ENCODE results near the gene LSAMP.

Gene LSAMP

DNA sequence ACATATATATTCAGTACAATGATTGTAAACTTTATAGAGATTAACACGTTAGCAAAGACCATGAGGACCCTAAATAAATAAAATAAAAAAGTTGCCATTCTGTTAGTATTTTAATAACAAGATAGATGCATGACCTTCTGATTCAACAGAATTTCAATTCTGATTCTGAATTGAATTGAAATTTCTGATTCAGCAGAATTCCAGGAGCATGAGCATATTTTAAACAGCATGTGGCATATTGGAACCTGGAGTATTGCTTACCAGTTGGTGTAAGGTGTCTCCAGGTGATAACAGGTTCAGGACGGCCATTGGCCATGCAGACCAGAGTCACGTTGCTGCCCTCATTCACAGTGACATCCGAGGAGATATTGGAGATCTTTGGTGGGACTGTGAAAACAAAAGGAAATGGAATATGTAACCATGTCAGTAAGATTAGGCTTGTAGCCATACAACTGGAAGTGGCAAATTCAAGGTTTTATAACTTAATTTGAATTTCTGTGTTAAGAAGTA, 426.0 kb downstream of the LSAMP start:
- Histone ChIP-seq H3K9ac (ENCODE audit: low read depth, low read length, poor library complexity, severe bottlenecking) (no peak overlapping the region), H3K27me3 (ENCODE audit: insufficient read depth, low read length, poor library complexity, severe bottlenecking) (no peaks in the 10 kb centered on the region), H3K4me1 (ENCODE audit: insufficient read depth, low read length, poor library complexity, severe bottlenecking) (no peaks in the 10 kb centered on the region), H3K9me3 (ENCODE audit: insufficient read depth, low read depth, low read length) (no peaks in the 10 kb centered on the region), H3K4me3 (ENCODE audit: low read length, poor library complexity, severe bottlenecking) (no peak overlapping the region), H3K36me3 (ENCODE audit: insufficient read depth, low read length) (no peaks in the 10 kb centered on the region), H2AFZ (ENCODE audit: low read length) (no peak overlapping the region), H3K9me2 (replicated peaks; ENCODE audit: low read depth, low read length) (no peaks in the 10 kb centered on the region), H3K4me2 (ENCODE audit: low read depth, low read length, poor library complexity, severe bottlenecking) (no peak overlapping the region), H4K20me1 (ENCODE audit: insufficient read depth, low read length, poor library complexity, severe bottlenecking) (no peaks in the 10 kb centered on the region), H3F3A (ENCODE audit: low read depth) (no peaks in the 10 kb centered on the region), H3K79me2 (ENCODE audit: insufficient read depth, low read length) (no peaks in the 10 kb centered on the region)
- no peak for TF ChIP-seq EZH2phosphoT487 (IDR thresholded peaks at IDR 0.05; ENCODE audit: borderline replicate concordance)
- TF ChIP-seq CTCF (conservative IDR thresholded peaks at IDR 0.05; ENCODE audit: low read length) = no peak

DNA sequence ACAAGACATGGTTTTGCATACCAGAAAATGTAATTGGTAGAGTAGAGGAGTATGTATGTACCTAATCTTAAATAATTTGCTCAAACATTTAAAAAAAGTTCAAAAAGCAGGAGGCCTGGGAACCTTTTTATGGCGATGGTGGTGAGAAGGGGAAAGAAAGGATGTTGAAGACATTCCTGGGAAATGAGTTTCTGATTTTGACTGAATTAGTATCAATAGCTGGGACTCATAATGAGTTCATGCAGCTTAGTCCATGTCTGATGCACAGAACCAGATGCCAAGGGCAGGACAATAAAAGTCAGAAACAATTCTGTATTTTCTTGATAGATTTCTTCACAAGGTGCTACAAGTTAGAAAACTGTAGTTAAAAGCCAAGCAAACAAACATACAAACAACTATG, 426.6 kb downstream of the LSAMP start:
- TF ChIP-seq EZH2phosphoT487 (IDR thresholded peaks at IDR 0.05; ENCODE audit: borderline replicate concordance) (no peak), CTCF (conservative IDR thresholded peaks at IDR 0.05; ENCODE audit: low read length) (no peak)
- H3F3A ChIP-seq (ENCODE audit: low read depth) = no peaks in the 10 kb centered on the region
- no peaks in the 10 kb centered on the region for H3K79me2 ChIP-seq (ENCODE audit: insufficient read depth, low read length)
- no peak overlapping the region for H2AFZ ChIP-seq (ENCODE audit: low read length)
- no peaks in the 10 kb centered on the region for H3K4me1 ChIP-seq (ENCODE audit: insufficient read depth, low read length, poor library complexity, severe bottlenecking)
- no peaks in the 10 kb centered on the region for H3K9me2 ChIP-seq (replicated peaks; ENCODE audit: low read depth, low read length)
- H3K9ac ChIP-seq (ENCODE audit: low read depth, low read length, poor library complexity, severe bottlenecking) = no peak overlapping the region
- no peak overlapping the region for H3K4me2 ChIP-seq (ENCODE audit: low read depth, low read length, poor library complexity, severe bottlenecking)
- H3K27me3 ChIP-seq (ENCODE audit: insufficient read depth, low read length, poor library complexity, severe bottlenecking) = no peaks in the 10 kb centered on the region
- H3K36me3 ChIP-seq (ENCODE audit: insufficient read depth, low read length) = no peaks in the 10 kb centered on the region
- no peaks in the 10 kb centered on the region for H3K9me3 ChIP-seq (ENCODE audit: insufficient read depth, low read depth, low read length)
- H4K20me1 ChIP-seq (ENCODE audit: insufficient read depth, low read length, poor library complexity, severe bottlenecking) = no peaks in the 10 kb centered on the region
- H3K4me3 ChIP-seq (ENCODE audit: low read length, poor library complexity, severe bottlenecking) = no peak overlapping the region

- Histone ChIP-seq H4K20me1 (ENCODE audit: insufficient read depth, low read length, poor library complexity, severe bottlenecking) (no peaks in the 10 kb centered on the region), H3K9me2 (replicated peaks; ENCODE audit: low read depth, low read length) (no peaks in the 10 kb centered on the region), H3K9me3 (ENCODE audit: insufficient read depth, low read depth, low read length) (no peaks in the 10 kb centered on the region), H2AFZ (ENCODE audit: low read length) (no peak overlapping the region), H3K4me2 (ENCODE audit: low read depth, low read length, poor library complexity, severe bottlenecking) (no peak overlapping the region), H3K4me1 (ENCODE audit: insufficient read depth, low read length, poor library complexity, severe bottlenecking) (no peaks in the 10 kb centered on the region), H3K79me2 (ENCODE audit: insufficient read depth, low read length) (no peaks in the 10 kb centered on the region), H3K27me3 (ENCODE audit: insufficient read depth, low read length, poor library complexity, severe bottlenecking) (no peaks in the 10 kb centered on the region), H3F3A (ENCODE audit: low read depth) (no peaks in the 10 kb centered on the region), H3K9ac (ENCODE audit: low read depth, low read length, poor library complexity, severe bottlenecking) (no peak overlapping the region), H3K36me3 (ENCODE audit: insufficient read depth, low read length) (no peaks in the 10 kb centered on the region), H3K4me3 (ENCODE audit: low read length, poor library complexity, severe bottlenecking) (no peak overlapping the region)
- TF ChIP-seq CTCF (conservative IDR thresholded peaks at IDR 0.05; ENCODE audit: low read length) = no peak
- TF ChIP-seq EZH2phosphoT487 (IDR thresholded peaks at IDR 0.05; ENCODE audit: borderline replicate concordance) = no peak
These were observed 429.4 kb downstream of the LSAMP start for GRCh38 chr3:116015931-116016330.
